Fibroblast of skin of back (primary cell): ENCODE data around the gene MOB3A.

Experiments used
- DNase-seq: peaks from one replicate; pipeline ENCODE4 v3.0.0-alpha.2; 2013

The MOB3A gene

DNA sequence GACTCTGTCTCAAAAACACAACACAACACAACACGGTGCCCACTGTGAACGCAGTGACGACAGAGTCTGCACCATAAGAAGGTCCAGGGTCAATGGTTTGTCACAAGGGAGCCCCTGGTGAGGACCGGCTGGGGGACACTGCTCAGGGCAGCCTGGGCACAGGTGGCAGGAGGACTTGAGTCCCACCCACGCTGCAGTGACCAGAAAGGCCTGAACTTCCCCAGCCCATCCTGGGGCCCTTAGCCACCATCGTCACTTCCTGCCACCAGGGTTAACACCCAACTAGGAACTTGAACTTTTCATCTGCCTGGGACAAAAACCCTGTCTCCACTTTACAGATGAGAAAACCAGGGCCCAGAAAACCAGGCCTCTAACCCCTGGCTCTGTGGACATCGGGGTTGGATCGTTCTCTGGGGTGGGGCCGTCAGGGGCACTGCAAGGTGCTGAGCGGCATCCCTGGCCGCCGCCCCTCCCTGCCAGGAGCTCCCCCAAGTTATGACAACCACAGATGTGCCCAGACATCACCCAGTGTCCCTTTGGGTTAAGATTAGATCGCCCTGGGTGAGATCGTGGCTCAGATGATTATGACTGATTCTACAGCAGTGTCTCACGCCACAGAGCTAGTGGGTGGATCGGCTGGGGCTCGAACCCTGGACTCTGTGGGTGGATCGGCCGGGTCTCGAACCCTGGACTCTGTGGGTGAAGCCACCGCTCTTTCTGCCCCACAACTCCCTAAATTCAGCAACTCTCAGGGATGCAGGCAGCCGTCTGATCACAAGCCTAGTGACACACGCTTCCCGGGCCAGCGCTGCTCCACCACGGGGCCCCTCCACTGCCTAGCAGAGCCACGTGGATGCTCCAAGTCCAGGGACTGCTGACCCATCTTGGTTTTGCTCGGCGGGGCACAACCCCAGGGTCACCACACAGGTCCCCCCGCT is 14.0 kb downstream of the MOB3A start:
- no peak for DNase-seq

DNA sequence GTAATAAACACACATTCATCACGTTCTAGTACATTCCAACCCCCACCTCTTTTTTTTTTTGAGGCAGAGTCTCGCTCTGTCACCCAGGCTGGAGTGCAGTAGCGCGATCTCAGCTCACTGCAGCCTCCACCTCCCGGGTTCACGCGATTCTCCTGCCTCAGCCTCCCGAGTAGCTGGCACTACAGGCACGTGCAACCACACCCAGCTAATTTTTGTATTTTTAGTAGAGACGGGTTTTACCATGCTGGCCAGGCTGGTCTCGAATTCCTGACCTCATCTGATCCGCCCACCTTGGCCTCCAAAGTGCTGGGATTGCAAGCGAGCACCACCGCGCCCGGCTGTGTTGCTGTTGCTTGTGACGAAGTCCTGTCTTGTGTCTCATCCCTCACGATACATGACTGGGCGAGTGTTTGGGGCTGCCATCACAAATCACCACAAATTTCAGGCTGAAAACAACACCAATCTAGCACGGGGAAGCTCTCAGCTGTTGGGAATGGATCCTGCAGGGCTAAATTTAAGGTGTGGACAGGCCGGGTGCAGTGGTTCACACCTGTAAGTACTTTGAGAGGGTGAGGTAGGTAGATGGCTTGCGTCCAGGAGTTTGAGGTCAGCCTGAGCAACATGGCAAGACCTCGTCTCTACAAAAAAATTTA is 15.7 kb downstream of the MOB3A start:
- no peak for DNase-seq

DNA sequence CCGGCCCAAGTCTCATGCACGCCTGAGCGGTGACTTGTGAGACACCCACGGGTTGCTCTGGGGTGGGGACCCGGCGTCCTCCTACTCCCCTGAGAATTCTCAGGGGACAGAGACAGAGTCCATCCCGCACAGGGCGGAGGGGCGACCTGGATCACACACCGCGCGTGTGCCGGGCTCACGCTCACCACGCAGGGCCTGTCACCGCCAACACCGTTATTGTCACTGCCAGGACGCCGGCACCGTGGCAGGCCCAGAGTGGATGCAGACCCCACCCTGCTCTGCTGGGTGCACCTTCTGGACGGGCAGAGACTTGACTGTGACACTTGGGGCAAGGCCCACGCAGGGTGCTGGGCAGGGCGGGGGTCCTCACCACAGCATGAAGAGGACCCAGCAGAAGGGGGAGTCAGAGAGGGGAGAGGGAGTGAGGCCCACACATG is 16.2 kb downstream of the MOB3A start:
- no peak for DNase-seq

DNA sequence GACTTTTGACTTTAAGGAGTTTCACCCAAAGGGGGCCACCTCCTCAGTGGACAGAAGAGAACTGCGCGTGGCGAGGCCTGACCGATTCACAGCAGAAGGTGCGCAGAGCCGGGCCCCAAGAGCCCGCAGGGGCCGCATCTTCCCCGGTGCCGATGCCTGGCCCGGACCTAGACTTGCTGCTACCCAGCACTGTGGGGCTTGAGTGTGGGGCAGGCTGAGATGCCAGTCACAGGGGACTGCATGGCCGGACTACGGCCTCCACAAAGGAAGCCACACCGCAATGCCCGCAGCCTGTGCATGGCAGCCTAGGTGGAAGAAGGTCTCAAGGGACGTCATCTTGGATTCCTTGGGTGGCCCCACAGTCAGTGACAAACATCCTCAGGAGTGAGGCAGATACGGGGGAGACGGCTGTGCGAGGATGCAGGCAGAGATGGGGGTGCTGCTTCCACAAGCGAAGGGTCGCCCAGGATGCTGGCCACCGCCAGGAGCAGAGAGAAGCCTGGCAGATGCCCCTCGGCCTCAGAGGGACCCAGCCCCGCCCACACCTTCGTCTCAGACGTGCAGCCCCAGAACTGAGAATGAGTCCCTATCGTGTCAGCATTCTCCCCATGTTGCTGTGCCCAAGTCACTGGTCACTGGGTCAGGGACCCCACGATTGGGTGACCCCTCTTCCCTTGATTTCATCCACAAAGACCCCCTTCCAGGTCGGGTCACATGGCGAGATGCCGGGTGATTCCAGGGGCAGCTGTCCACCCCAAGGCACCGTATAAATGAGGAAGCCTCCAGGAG is 16.9 kb downstream of the MOB3A start:
- DNase-seq, result no peak

DNA sequence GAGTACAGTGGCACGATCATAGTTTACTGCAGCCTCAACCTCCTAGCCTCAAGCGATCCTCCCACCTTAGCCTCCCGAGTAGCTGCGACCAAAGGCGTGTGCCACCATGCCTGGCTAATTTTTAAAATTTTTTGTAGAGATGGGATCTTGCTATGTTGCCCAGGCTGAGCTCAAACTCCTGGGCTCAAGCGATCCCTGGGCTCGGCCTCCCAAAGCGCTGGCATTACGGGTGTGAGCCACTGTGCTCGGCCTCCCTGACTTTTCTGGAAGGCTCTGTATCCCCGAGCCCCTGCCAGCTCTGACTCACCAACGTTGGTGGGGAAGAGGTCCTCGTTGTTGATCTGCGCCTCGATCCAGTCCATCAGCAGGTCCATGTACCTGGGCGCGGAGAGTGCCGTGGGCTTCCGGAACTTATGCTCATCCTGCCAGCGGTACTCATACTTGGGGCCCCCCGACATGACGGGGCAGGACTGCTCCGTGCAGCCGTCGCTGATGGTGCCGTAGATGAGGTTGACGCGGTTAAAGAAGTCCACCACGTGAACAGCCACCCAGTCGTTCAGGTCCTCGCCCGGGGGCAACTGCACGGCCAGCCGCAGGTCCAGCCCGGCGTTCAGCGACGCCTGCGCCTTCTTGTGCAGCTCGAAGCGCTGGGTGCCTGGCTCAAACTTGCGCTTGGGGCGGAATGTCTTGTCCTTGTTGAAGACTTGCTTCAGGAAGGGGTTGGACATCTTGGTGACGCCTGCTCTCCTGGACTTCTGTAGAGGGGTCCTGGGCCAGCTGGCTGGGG is 18.1 kb downstream of the MOB3A start:
- DNase-seq, result no peak

DNA sequence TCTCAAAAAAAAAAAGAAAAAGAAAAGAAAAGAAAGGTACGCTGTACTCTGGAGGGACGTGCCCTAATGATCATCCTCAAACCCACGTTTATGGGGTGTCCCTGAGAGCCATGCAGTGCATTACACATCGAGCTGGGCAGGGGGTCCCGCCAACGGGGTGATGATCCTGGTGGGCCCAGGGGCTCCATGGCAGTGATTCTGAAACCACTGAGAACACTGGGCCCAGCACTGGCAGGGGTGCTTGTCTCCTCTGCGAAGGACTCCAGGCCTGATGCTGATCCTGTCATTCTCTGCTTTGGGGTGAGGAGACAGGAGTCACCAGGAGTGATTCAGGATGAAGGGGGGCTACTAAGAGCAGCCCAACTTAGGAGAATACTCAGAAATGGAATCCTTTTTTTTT is 18.7 kb downstream of the MOB3A start:
- no peak for DNase-seq

DNA sequence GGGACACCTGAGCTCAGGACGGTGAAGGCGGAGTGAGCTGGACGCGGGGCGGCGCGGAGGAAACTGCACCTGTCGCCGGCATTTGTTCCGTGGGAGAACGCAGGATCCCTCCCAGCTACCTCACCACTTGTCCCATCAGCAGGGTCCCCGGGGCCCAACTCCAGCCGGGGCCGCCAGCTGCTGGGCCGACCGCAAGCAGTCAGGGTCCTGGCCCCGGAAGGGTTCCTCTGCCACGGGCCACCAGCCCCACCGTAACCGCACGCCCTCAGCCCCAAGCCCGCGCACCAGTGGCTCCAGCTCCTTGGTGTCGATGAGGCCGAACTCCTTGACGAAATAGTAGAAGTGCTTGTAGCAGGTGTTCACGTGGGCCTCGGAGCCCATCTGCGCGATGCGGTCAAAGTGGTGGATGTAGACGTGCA is 19.6 kb downstream of the MOB3A start:
- no peak for DNase-seq

DNA sequence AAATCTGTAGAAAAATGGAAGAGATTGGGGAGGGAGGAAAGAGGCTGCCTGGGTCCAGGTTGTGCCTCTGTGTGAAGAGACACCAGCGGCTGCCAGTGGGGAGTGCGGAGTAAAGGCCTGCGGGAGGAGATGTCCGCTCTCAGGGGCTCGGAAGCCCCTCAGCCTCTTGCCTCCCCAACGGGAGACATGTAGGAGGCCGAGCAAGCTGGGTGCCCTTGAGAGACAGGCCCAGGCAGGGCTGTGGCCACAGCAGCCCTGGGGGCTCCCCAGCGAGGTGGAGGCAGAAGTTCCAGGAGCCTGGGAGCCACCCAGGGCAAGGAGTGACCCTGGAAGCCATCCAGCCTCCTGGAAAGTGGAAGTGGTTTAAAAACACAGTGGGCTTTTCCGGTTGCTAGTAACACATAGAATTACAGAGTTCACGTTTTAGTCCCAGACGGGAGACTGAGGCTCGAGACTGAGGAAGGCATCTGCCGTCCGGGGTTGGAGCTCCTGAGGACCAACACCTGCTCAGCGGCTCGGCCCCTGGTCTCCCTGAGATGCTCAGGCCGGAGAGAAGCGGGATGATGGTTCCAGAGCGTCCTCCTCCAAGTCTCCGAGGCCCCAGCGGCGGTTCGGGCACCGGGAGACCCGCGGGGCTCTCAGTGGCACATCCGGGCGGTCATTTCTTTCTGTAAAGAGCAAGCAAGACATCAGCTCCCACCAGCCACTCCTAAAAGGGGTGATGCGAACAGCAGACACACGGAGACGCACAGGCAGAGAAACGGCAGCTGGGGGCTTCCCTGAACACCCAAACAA is 23.2 kb downstream of the MOB3A start:
- no peak for DNase-seq

DNA sequence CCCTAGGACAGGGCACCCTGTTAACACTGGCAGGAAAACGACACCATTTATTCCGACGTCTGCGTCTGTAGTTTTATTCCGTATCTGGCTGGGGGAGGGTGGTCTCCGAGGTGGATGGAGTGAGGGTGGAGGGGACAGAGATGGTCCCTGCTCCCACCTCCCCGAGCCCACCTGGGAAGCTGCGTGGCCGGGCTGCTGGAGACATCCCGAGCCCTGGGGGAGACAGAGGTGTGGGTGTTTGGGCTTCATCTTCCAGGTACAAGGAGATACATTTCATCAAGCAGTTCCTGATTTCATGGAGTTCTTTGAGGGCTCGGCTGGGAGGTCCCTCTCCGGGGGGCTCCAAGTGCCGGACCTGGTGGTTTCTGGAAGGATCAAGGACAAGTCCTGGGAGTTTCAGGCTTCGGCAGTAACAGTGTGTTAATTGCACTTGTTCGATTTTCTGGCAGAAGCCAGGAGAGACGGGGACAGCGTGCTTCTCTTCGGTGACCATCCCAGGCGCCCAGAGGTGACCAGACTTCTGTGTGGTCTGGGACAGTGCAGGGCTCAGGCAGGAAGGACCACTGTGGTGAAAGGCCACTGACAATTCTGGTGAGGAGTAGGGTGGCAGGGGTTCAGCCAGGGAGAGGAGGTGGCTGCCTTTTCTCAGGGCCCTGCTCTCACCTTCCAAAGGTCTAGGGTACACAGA is 25.0 kb downstream of the MOB3A start:
- DNase-seq, result no peak

DNA sequence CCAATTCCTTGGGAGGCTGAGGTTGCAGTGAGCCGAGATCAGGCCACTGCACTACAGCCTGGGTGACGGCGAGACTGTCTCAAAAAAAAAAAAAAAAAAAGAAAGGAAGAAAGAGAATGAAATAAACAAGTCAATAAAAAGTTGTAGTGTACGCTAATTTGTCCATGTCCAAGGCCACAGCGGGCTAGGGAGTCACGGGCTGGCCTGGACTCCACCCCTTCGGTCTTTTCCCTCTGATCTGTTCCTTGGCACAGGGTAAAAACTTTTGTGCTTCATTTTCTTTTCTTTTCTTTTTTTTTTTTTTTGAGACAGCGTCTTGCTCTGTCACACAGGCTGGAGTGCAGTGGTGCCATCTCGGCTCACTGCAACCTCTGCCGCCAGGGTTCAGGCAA is 25.7 kb downstream of the MOB3A start:
- no peak for DNase-seq

DNA sequence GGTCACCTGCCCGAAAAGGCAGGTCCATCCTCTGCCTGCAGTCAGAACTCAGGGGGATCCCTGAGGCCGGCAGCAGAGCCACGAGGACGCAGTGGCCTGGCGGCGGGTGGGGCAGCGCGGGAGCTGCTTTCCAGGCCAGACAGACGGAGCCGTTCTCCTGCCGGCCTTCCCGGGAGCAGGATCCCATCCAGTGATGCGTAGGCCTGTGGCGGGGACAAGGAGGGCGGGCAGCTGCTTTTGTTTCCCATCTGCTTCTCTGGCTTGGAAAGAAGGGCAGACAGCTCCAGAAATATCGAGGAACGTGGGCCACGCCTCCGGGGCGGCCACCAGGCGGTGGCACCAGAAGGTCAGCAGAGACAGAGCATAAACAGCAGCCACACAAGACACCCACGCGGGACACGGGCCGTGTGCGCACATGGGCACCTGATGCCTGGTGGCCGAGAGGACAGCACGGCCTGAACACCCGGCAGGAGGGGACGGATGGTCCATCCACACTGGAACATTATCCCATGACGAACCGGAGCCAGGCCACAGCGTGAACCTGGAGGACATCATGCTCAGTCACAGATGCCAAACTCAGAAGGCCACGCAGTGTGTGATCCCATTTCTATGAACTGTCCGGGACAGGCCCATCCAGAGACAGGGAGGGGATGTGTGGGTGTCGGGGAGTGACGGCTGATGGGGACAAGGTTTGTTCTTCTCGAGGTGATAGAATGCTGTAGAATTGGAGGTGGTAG is 31.2 kb downstream of the MOB3A start:
- no peak for DNase-seq

DNA sequence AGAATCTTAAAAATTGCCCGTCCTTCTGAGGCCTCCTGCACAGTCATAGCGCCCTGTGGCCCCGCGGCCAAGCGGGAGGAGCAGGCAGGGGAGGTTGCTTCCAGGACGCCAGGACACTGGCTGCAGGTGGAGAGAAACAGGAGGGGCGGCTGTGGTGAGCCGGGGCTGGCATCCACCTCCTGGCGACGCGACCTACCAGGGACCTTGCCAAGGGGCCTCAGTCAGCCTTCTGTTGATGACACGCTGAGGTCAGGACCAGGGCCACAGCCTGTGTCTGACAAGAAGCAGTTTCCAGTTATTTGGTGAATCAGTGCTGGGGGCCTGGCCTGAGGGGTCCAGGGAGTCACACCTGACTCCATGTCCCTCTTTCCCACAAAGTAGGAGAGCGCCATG is 31.7 kb downstream of the MOB3A start:
- DNase-seq, result no peak

DNA sequence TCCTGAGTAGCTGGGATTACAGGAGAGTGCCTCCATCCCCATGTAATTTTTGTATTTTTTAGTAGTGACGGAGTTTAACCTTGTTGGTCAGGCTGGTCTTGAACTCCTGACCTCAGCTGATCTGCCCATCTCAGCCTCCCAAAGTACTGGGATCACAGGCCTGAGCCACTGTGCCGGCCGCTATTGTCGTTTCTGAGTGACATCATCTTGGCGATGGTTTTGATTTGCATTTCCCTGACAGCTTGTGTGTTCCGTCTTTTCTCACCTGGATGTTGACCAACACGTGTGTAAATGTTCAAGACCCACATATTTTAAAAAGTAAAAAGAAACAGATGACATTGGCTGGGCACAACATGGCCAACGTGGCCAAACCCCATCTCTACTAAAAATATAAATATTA is 32.3 kb downstream of the MOB3A start:
- DNase-seq, result no peak

DNA sequence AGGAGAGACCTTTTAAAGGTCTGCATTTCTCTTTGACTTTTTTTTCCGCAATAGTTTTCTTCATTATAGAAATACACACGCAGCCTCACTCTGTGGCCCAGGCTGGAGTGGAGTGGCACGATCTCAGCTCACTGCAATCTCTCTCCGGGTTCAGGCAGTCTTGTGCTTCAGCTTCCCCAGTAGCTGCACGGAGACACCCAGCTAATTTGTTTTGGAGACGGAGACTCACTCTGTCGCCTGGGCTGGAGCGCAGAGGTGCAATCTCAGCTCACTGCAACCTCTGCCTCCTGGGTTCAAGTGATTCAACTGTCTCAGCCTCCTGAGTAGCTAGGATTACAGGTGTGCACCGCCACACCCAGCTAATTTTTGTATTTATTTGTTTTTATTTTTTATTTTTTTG is 33.4 kb downstream of the MOB3A start:
- DNase-seq, result no peak

DNA sequence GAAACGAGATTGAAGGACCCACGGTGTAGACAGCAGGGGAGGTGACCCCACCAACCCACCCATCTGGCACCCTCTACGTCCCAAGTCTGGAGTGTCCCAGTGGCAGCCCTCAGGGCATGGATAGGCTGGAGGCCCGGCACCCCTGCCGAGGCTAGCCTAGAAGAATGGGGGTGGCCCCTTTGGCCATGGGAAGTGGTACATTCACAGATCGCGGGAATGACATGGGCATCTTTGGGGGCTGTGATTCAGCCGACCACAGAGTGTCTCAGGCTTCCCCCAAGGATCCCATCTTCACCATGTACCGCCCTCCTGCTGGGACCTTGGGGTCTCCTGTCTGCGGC is 33.8 kb downstream of the MOB3A start:
- no peak for DNase-seq

DNA sequence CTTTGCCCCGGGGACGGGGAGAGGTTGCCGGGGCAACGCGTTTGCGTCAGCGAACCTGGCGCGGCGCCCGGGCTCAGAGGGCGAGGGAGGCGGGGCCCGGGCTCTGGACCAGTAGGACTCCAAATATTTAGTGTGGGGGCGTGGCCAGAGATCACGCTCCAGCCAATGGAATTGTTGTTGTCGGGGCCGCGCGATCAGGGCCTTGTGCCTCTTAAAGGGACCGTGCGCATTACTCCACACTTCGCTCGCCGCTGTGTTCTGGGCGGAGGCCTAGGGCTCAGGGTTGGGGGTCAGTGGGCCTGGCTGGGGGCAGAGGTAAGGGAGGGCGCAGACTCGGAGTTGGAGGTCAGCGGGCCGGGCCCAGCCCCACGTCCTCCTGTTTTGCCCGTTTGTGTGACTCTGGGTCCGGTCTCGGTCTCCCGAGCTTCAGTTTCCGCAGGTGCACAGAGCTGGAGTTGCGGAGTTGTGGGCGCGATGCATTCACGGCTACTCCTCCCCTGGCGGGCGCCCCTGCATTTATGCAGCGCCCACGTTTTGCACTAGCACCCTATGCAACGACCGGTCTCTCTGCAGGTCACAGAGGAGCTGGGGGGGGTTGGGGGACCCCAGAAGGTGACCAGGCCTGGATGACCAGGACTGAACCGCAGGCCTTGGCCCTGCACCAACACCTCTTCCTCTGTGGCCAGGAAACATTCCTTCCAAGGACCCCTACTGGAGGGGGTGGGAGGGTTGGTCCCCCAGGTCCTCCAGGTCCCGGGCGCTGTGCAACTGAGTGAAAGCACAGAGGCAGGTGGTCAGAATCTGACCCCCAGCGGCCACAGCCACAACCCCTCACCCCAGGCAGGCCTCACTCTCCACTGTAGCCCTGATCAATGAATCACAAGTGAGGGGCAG is 34.4 kb downstream of the MOB3A start:
- DNase-seq, result peak; percentile 97

DNA sequence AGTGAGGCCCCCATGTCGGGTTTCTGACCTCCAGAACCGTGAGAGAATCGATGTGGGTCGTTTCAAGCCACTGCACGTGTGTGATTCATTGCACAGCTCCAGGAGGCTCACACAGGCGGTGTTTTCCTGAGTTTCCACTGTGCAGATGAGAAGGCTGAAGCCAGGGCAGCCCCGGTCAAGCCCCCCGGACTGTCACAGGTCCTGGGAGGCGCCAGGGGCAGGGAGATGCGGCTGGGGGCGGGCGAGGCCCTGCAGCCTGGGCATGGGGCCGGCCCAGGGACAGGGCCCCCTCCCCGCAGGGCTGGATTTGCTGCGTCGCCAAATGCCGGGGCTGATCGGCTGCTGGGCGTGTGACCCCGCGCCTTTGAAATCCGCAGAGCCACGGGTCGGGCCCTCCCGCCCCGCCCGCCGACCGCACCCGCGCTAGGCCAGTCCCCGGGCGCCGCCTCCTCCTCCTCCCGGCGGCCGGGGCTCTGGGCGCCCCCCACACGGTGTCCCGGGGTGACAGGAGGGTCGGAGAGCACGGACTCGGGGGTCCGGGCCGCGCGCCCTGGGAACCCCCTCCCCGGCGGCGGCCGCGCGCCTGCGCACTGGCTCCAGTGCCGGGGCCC is 35.1 kb downstream of the MOB3A start:
- DNase-seq, result peak; percentile 59

DNA sequence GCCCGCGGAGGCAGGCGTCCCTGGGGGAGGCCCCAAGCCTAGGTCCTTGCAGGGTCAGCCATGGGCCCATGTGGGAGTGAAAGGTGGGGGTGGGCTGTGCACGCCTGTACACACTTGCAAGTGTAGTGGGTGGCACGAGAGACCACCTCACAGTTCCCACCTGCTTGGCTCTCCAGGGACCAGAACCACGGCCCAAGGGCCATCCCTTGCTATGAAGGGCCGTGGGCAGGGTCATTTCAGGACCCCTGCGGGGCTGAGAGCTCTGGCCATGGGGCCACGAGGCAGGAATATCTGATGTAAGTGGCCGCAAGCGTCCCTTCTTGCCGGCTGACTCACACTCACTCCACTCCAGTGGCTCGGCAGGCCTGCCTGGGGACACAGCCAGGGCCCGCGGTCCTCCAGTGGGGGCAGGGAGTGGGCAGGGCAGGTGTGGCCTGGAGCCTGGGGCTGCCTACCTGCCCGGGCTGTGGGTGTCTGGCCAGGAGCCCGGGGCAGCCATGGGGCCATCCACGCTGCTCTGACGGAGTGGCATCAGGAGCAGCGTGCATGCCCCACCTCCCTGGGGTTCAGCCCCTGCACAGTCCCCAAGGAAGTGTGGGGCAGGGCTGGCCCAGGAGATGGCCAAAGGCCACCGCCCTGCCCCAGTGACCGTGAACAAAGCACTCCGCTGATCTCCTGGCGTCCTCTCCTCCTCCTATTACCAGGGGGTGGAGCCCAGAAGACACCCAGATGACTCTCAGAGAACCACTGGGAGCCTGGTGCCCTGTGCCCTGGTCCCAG is 36.5 kb downstream of the MOB3A start:
- peak; percentile 75 for DNase-seq
